ENCODE results near the gene CACNA1G.

- TF ChIP-seq CTCF (conservative IDR thresholded peaks at IDR 0.05; ENCODE audit: low read depth, low read length) = no peak
- no peak for TF ChIP-seq EZH2 (IDR thresholded peaks at IDR 0.05; ENCODE audit: low read length, unreplicated experiment)
Observed at GRCh38 chr17:50564916-50565315, 4.4 kb downstream of the CACNA1G start.

Data from PC-3 (cell line).